Osteoblast (primary cell): ENCODE measurements around the gene CHD9. TPM values are rescaled to one million over a fixed set of nuclear protein-coding genes. Genes with fewer than 3 reads are reported as not detected.

Experiments used
- DNase-seq: peaks from one replicate; pipeline ENCODE4 v3.0.0; 2011; ENCODE audit warnings: low spot score, mixed read lengths; ENCODE audit not compliant: insufficient read length; ENCODE audit errors: missing footprints
- H2AFZ ChIP-seq: 2 replicates; pipeline ENCODE4 v1.6.0; 2011; ENCODE audit warnings: mild to moderate bottlenecking, low read length
- H3K27ac ChIP-seq: 2 replicates; pipeline ENCODE4 v1.5.1; 2011; ENCODE audit warnings: mild to moderate bottlenecking, low read depth, low read length, moderate library complexity
- H3K27me3 ChIP-seq: 2 replicates; pipeline ENCODE4 v1.6.0; 2012; ENCODE audit warnings: mild to moderate bottlenecking, control low read depth, inconsistent platforms, low read length, moderate library complexity; ENCODE audit not compliant: insufficient read depth
- H3K36me3 ChIP-seq: 2 replicates; pipeline ENCODE4 v1.5.1; 2011; ENCODE audit warnings: mild to moderate bottlenecking, low read length, control low read depth, moderate library complexity; ENCODE audit not compliant: insufficient read depth
- H3K4me1 ChIP-seq: 2 replicates; pipeline ENCODE4 v1.5.1; 2011; ENCODE audit warnings: mild to moderate bottlenecking, low read length, control low read depth, moderate library complexity; ENCODE audit not compliant: insufficient read depth
- H3K4me2 ChIP-seq: 2 replicates; pipeline ENCODE4 v1.6.0; 2011; ENCODE audit warnings: mild to moderate bottlenecking, low read length; ENCODE audit not compliant: insufficient read depth
- H3K4me3 ChIP-seq: fragments of 200-600 bp; sonication (generic); 3 replicates; pipeline ENCODE4 v1.5.1; 2012; ENCODE audit warnings: mild to moderate bottlenecking, low read length, inconsistent platforms; ENCODE audit not compliant: insufficient read depth
- H3K79me2 ChIP-seq: 2 replicates; pipeline ENCODE4 v1.6.0; 2012; ENCODE audit warnings: mild to moderate bottlenecking, low read length, control low read depth, inconsistent platforms; ENCODE audit not compliant: insufficient read depth
- H3K9me3 ChIP-seq: 2 replicates; pipeline ENCODE4 v1.5.1; 2011; ENCODE audit warnings: low read depth, low read length, control low read depth
- H4K20me1 ChIP-seq: 2 replicates; pipeline ENCODE4 v1.6.0; 2012; ENCODE audit warnings: mild to moderate bottlenecking, low read length, control low read depth; ENCODE audit not compliant: insufficient read depth
- CTCF ChIP-seq: IDR thresholded peaks from 2 replicates; pipeline ENCODE4 v1.5.1; 2011; ENCODE audit warnings: mild to moderate bottlenecking, low read depth, low read length, moderate library complexity; ENCODE audit errors: extremely low read depth
- total RNA-seq: library from RNA; depleted of rRNA; stranded (reverse); fragments of >200 nt; gene quantifications from 2 replicates; pipeline ENCODE4 v1.2.3, GENCODE V29; 2012

The CHD9 gene
- total RNA-seq, 1 donor = 83.6 TPM

DNA sequence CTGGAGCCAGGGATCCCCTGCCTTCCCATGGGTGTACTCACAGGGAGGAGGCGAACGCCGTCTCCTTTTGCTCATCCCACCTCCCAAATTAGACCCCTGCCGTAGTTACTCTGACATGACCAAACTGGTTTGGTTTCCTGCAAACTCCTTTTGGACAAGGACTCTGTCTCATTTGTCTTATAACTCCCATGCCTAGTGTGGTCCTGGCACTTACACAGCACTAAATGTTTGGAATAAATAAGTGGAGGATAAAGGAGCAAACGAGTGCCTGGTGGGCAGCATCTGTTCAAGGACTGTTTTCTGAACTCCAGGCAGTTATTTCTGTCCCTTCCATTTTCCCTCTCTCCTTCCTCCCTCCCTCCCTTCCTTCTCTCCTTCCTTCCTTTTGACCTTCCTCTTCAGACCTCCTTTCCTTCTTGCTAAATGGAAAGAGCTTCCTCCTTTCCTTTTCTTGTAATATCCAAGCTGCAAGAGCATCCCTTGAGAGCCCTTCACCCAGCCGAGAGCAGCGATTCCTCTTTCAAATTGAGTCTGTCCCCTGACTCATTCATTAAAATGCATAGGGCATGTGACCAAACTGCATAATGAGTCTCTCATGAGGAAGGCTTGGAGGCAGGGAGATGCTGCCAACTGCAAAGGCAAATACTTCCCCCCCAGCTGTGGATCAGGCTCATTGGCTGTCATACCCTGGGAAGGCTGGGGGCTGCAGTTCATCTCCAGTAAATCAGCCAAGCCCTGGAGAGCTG lies 36.8 kb downstream of the CHD9 start:
- peaks cover 22% of the 10 kb centered on the region for H3K79me2 ChIP-seq
- H3K36me3 ChIP-seq = no peaks in the 10 kb centered on the region
- H3K4me3 ChIP-seq = peak overlapping the region; percentile 51
- H3K27me3 ChIP-seq = no peaks in the 10 kb centered on the region
- no peak for TF ChIP-seq CTCF
- peak overlapping the region; percentile 95 for H3K27ac ChIP-seq
- peaks cover 6% of the 10 kb centered on the region for H4K20me1 ChIP-seq
- peak; percentile 90 for DNase-seq
- H3K4me2 ChIP-seq = peak overlapping the region; percentile 84
- H3K9me3 ChIP-seq = no peaks in the 10 kb centered on the region
- no peak overlapping the region for H2AFZ ChIP-seq
- peaks cover 37% of the 10 kb centered on the region for H3K4me1 ChIP-seq

DNA sequence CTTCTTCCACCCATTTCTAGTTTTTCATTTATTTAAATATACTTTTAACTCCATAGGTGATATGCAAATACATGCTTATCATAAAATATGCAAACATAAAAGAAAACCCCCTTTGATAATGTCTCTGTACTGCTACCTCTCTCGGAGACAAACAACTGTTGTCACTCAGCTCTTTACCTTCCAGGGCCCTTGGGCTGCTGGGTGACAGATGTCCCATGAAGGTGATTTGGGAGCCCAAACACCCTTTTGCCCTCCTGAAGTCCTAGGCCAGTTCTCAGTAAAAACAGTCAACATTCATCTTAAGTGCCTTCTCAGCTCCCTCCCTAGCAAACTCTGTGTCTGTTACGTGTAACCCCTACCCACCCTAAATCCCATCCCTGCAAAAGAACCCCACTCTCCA lies 37.5 kb downstream of the CHD9 start:
- DNase-seq = no peak
- peaks cover 31% of the 10 kb centered on the region for H3K4me1 ChIP-seq
- no peaks in the 10 kb centered on the region for H3K36me3 ChIP-seq
- no peak overlapping the region for H3K4me3 ChIP-seq
- TF ChIP-seq CTCF = no peak
- no peaks in the 10 kb centered on the region for H3K9me3 ChIP-seq
- H2AFZ ChIP-seq = no peak overlapping the region
- H3K27me3 ChIP-seq = no peaks in the 10 kb centered on the region
- peak overlapping the region; percentile 84 for H3K4me2 ChIP-seq
- peaks cover 6% of the 10 kb centered on the region for H4K20me1 ChIP-seq
- H3K79me2 ChIP-seq = peaks cover 27% of the 10 kb centered on the region
- H3K27ac ChIP-seq = peak overlapping the region; percentile 95

- no peak for DNase-seq
- Histone ChIP-seq H3K4me1 (peaks cover 33% of the 10 kb centered on the region), H4K20me1 (peaks cover 6% of the 10 kb centered on the region), H3K4me2 (no peak overlapping the region), H3K9me3 (no peaks in the 10 kb centered on the region), H3K27ac (no peak overlapping the region), H3K36me3 (no peaks in the 10 kb centered on the region), H3K4me3 (no peak overlapping the region), H2AFZ (no peak overlapping the region), H3K27me3 (no peaks in the 10 kb centered on the region), H3K79me2 (peaks cover 30% of the 10 kb centered on the region)
- TF ChIP-seq CTCF = no peak
Observed at GRCh38 chr16:53093162-53093744, 38.5 kb downstream of the CHD9 start.

DNA sequence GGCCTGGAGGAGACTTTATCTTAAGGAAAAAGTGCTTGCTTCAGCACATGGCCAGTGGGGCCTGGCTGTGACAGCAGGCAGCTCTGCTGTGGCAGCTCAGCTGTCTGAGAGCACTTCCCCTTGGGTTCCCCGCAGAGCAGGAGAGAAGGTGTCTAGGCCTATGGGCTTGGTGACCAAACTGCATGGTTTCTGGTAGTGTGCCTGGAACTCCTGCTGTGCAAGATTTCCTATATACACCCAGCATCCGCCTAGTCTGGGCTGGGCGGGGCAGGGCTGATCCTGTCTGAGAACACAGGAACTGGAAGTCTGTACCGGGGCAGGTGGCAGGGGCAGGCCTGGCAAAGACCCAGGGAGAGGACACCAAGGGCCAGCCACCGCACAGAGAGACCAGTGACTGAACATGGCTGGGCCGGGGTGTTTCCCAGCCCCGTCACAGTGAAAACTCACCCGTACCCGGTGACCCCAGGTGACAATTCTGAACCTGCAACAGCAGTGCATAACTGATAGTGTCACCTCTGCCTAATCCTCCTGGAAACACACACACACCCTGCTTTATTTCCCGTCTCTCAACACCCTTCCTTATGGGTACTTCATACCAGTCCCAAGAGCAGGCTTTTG lies 39.3 kb downstream of the CHD9 start:
- Histone ChIP-seq H3K27me3 (no peaks in the 10 kb centered on the region), H4K20me1 (peaks cover 6% of the 10 kb centered on the region), H2AFZ (no peak overlapping the region), H3K4me2 (no peak overlapping the region), H3K4me1 (peaks cover 42% of the 10 kb centered on the region), H3K9me3 (no peaks in the 10 kb centered on the region), H3K4me3 (no peak overlapping the region), H3K36me3 (no peaks in the 10 kb centered on the region), H3K79me2 (peaks cover 30% of the 10 kb centered on the region), H3K27ac (no peak overlapping the region)
- no peak for TF ChIP-seq CTCF
- no peak for DNase-seq
